ENCODE measurements around the gene PLXNA4. TPM values are rescaled to one million over a fixed set of nuclear protein-coding genes. Genes with fewer than 3 reads are reported as not detected.

PLXNA4 gene
- total and polyA plus RNA-seq, 2 donors from 2014 or later: 0.17 to 3.5 TPM

GRCh38 chr7:132609906-132610520 lies 33.7 kb upstream of the PLXNA4 start:
- DNase-seq: no peak
- no peaks in the 10 kb centered on the region for H3K36me3 ChIP-seq (ENCODE audit: control insufficient read depth in 2 of 3, insufficient read depth in 3 of 3, low read length in 3 of 3)
- no peaks in the 10 kb centered on the region for H3K4me1 ChIP-seq (ENCODE audit: control insufficient read depth in 2 of 3, insufficient read depth in 2 of 3, low read depth in 1 of 3, low read length in 3 of 3)
- no peak overlapping the region for H3K9ac ChIP-seq (ENCODE audit: low read length in 3 of 3)
- no peaks in the 10 kb centered on the region for H3K9me3 ChIP-seq (ENCODE audit: control insufficient read depth in 2 of 3, insufficient read depth in 1 of 3, low read length in 3 of 3)
- intact Hi-C loops (cut with DNase I): no loop called here
- H3K4me3 ChIP-seq (ENCODE audit: low read length in 3 of 3): no peak overlapping the region
- no peaks in the 10 kb centered on the region for H3K27me3 ChIP-seq (ENCODE audit: control insufficient read depth, insufficient read depth, low read length)
- TF ChIP-seq CTCF (IDR thresholded peaks at IDR 0.05; ENCODE audit: borderline replicate concordance, extremely low read depth, insufficient read depth): no peak
- H3K27ac ChIP-seq (ENCODE audit: low read depth in 2 of 2, low read length in 2 of 2): no peak overlapping the region
- no peak for FAIRE-seq

- DNase-seq (no peak), FAIRE-seq (no peak)
- Histone ChIP-seq H3K4me1 (ENCODE audit: control insufficient read depth in 2 of 3, insufficient read depth in 2 of 3, low read depth in 1 of 3, low read length in 3 of 3) (no peaks in the 10 kb centered on the region), H3K9ac (ENCODE audit: low read length in 3 of 3) (no peak overlapping the region), H3K27ac (ENCODE audit: low read depth in 2 of 2, low read length in 2 of 2) (no peak overlapping the region), H3K36me3 (ENCODE audit: control insufficient read depth in 2 of 3, insufficient read depth in 3 of 3, low read length in 3 of 3) (no peaks in the 10 kb centered on the region), H3K4me3 (ENCODE audit: low read length in 3 of 3) (no peak overlapping the region), H3K9me3 (ENCODE audit: control insufficient read depth in 2 of 3, insufficient read depth in 1 of 3, low read length in 3 of 3) (no peaks in the 10 kb centered on the region), H3K27me3 (ENCODE audit: control insufficient read depth, insufficient read depth, low read length) (no peaks in the 10 kb centered on the region)
- intact Hi-C loops (cut with DNase I): no loop called here
- no peak for TF ChIP-seq CTCF (IDR thresholded peaks at IDR 0.05; ENCODE audit: borderline replicate concordance, extremely low read depth, insufficient read depth)
Measured at GRCh38 chr7:132609222-132609621, 33.0 kb upstream of the PLXNA4 start.

- no peaks in the 10 kb centered on the region for H3K36me3 ChIP-seq (ENCODE audit: control insufficient read depth in 2 of 3, insufficient read depth in 3 of 3, low read length in 3 of 3)
- no peaks in the 10 kb centered on the region for H3K9me3 ChIP-seq (ENCODE audit: control insufficient read depth in 2 of 3, insufficient read depth in 1 of 3, low read length in 3 of 3)
- H3K9ac ChIP-seq (ENCODE audit: low read length in 3 of 3): no peak overlapping the region
- intact Hi-C loops (cut with DNase I): no loop called here
- no peaks in the 10 kb centered on the region for H3K4me1 ChIP-seq (ENCODE audit: control insufficient read depth in 2 of 3, insufficient read depth in 2 of 3, low read depth in 1 of 3, low read length in 3 of 3)
- no peak for FAIRE-seq
- no peak overlapping the region for H3K4me3 ChIP-seq (ENCODE audit: low read length in 3 of 3)
- DNase-seq: no peak
- no peaks in the 10 kb centered on the region for H3K27me3 ChIP-seq (ENCODE audit: control insufficient read depth, insufficient read depth, low read length)
- no peak for TF ChIP-seq CTCF (IDR thresholded peaks at IDR 0.05; ENCODE audit: borderline replicate concordance, extremely low read depth, insufficient read depth)
- no peak overlapping the region for H3K27ac ChIP-seq (ENCODE audit: low read depth in 2 of 2, low read length in 2 of 2)
Measured at GRCh38 chr7:132608523-132608922, 32.3 kb upstream of the PLXNA4 start.

GRCh38 chr7:132607656-132608055 lies 31.4 kb upstream of the PLXNA4 start:
- DNase-seq (no peak), FAIRE-seq (no peak)
- H3K27ac ChIP-seq (ENCODE audit: low read depth in 2 of 2, low read length in 2 of 2): no peak overlapping the region
- H3K9ac ChIP-seq (ENCODE audit: low read length in 3 of 3): no peak overlapping the region
- no peak overlapping the region for H3K4me3 ChIP-seq (ENCODE audit: low read length in 3 of 3)
- H3K27me3 ChIP-seq (ENCODE audit: control insufficient read depth, insufficient read depth, low read length): no peaks in the 10 kb centered on the region
- no peak for TF ChIP-seq CTCF (IDR thresholded peaks at IDR 0.05; ENCODE audit: borderline replicate concordance, extremely low read depth, insufficient read depth)
- no peaks in the 10 kb centered on the region for H3K4me1 ChIP-seq (ENCODE audit: control insufficient read depth in 2 of 3, insufficient read depth in 2 of 3, low read depth in 1 of 3, low read length in 3 of 3)
- no peaks in the 10 kb centered on the region for H3K9me3 ChIP-seq (ENCODE audit: control insufficient read depth in 2 of 3, insufficient read depth in 1 of 3, low read length in 3 of 3)
- intact Hi-C loops (cut with DNase I): no loop called here
- H3K36me3 ChIP-seq (ENCODE audit: control insufficient read depth in 2 of 3, insufficient read depth in 3 of 3, low read length in 3 of 3): no peaks in the 10 kb centered on the region
